ENCODE data around the gene SHISA4.

GRCh38 chr1:201930137-201930536 lies 41.4 kb downstream of the SHISA4 start:
- TF ChIP-seq POLR2AphosphoS5 (IDR thresholded peaks at IDR 0.05) (peak in 1 of 4 donors; percentile 15), CTCF (IDR thresholded peaks at IDR 0.05) (no peak)
